HG03175 (cell line): ENCODE measurements around the gene PLCL2.

Experiments
- ATAC-seq: cut with Tn5 transposase; IDR thresholded peaks from one replicate; pipeline ENCODE4 v1.9.1; 2021; ENCODE audit warnings: mild to moderate bottlenecking, moderate library complexity; ENCODE audit not compliant: unreplicated experiment

PLCL2 gene

DNA sequence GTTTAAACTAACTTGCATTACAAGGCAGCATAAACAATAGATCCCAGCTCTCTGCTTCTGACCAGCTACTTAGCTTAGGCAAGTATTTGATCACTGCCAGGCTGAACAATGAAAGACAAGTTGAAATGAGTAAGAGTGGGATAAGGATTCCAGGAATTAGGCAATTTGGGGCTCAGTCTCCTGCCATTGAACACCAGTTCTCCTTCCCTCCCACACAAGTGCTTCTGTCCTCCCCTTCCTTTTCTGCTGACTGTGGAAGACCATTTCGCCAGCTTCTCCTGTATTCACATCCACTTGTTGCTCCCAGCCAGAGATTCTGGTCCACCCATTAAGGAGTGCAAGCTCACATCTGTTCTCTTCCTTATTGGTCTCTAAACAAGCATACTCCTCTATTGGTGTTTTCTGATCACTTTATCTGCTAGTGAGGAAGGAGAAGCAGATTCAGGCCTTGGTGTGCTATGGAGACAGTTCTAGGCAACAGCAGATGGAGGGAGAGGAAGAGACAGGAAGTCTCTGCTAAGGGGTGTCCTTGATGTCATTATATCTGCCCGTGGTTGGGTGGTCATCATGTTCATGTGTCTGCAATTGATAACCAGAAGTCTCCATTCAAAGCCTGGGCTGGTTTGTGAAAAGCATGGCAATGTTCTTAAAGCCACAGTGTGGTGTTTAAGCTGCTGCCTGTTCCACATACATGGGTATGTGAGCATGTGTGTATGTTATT lies 121.5 kb downstream of the PLCL2 start:
- no peak for ATAC-seq

GRCh38 chr3:17007284-17007683 lies 122.5 kb downstream of the PLCL2 start:
- ATAC-seq, result no peak

GRCh38 chr3:17009826-17010225 lies 125.1 kb downstream of the PLCL2 start:
- ATAC-seq, result no peak

GRCh38 chr3:17011728-17012338 lies 127.1 kb downstream of the PLCL2 start:
- ATAC-seq, result no peak

GRCh38 chr3:17013050-17013449 lies 128.3 kb downstream of the PLCL2 start:
- no peak for ATAC-seq

DNA sequence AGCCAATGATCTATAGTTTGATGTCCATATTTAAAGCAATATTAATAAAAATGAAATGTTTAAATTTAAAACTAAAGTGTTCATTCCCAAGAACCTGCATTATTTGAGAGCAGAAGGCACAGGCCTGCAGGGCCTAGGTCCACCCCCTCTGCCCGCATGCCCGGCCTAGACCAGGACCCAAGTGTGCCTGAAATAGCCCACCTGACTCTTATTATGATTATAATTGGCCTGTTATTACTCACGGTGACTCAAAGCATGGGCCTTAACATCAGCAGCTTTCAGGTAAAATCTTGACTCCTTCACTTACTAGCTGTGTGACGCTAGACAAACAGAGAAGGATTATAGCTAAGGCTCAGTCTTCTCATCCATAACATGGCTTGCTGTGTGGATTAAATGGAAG lies 128.8 kb downstream of the PLCL2 start:
- no peak for ATAC-seq

GRCh38 chr3:17014284-17014683 lies 129.5 kb downstream of the PLCL2 start:
- no peak for ATAC-seq

- ATAC-seq, result no peak
These were observed 130.0 kb downstream of the PLCL2 start for GRCh38 chr3:17014709-17015108.

- ATAC-seq, result no peak
These were observed 136.9 kb downstream of the PLCL2 start for GRCh38 chr3:17021614-17022013.

GRCh38 chr3:17023006-17023664 lies 138.4 kb downstream of the PLCL2 start:
- peak; percentile 90 for ATAC-seq

GRCh38 chr3:17025594-17026139 lies 140.9 kb downstream of the PLCL2 start:
- no peak for ATAC-seq

DNA sequence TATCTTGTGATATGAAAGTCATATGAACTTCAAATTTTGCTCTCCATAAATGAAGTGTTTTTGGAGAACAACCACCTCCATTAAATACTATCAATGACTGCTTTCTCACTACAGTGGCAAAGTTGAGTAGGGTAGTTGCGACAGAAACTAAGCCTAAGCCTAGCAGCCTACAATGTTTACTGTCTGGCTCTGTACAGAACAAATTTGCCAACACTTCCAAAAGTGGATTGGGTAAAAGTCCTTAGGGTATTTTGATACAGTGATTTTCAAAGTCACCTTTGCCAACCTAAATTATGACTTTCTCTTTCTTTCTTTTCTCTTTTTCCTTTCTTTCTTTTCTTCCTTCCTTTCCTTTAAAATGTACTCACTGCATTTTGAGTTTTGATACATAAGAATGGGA lies 142.6 kb downstream of the PLCL2 start:
- no peak for ATAC-seq

- ATAC-seq, result no peak
These were observed 143.6 kb downstream of the PLCL2 start for GRCh38 chr3:17028363-17028762.

DNA sequence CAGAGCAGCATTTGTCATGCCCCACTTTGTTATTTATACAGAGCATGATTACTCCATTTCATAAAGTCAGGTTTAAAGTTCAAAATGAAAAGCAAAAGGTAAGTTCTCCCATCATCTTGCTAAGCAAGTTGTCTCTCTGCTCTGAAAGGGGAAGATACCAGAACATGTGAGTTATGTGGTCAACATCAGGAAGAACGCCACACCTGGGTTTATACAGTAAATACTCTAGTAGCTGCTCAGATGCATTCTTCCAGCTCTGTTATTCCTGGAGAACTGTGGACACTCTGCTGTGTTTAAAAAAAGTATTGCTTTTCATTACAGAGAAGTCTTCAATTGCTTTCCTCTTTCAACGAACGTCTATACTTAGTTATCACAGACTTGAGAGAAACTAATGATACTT lies 145.7 kb downstream of the PLCL2 start:
- peak; percentile 40 for ATAC-seq

GRCh38 chr3:17030956-17031652 lies 146.3 kb downstream of the PLCL2 start:
- no peak for ATAC-seq

GRCh38 chr3:17032407-17033034 lies 147.8 kb downstream of the PLCL2 start:
- ATAC-seq, result no peak

DNA sequence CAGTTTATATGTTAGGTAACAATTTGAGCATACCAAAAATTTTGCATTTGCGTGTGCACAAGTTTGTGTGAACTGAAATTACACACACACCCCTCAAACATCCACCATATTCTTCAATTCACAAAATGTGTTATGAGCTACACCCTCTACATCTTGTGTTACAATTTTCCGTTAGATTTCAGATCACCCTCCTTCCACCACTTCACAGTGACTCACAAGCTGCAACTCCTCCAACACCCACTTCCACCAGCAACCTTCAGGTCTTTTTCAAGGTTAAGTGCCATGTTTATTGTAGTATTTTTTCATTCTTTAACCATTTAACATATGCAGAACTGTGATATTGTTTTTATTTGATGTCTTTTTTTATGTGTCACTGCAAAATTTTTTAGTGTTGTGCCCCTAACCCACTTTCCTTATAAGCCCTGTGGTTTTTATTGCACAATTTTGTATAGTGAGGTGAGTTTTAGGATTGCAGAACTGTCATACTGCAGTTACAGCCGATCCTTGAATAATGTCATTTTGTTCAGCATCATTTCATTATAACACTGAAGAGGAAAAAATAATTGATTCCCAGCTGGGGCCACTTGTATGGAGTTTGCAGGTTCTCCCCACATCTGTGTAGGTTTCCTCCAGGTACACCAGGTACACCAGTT lies 148.9 kb downstream of the PLCL2 start:
- no peak for ATAC-seq

GRCh38 chr3:17035033-17035432 lies 150.3 kb downstream of the PLCL2 start:
- no peak for ATAC-seq

DNA sequence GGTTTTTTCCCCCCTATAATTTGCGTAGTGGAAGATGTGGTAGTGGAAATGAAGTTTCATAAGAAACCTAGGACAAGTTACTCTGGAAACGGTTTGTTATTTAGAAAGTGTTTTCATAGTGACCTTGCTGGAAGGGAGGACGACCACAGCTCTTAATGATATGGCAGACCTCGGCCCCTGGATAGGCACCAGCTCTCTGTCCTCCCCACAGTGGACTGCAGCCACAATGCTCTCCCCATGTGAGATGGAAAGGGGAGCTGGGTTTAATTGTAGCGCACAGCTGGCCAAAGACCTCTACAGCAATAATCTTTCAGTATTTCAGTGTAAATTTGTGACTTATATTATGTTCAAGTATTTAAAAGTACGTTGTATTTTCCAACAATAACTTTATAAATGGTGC lies 151.2 kb downstream of the PLCL2 start:
- ATAC-seq, result no peak

- ATAC-seq, result no peak
These were observed 153.4 kb downstream of the PLCL2 start for GRCh38 chr3:17038141-17038540.
